ENCODE measurements around the gene TSC1. TPM values are rescaled to one million over a fixed set of nuclear protein-coding genes. Genes with fewer than 3 reads are reported as not detected.

TSC1 gene
- total and polyA plus RNA-seq, 3 experiments from 2014 or later: 12.6 to 37.1 (median 33.9) TPM

DNA sequence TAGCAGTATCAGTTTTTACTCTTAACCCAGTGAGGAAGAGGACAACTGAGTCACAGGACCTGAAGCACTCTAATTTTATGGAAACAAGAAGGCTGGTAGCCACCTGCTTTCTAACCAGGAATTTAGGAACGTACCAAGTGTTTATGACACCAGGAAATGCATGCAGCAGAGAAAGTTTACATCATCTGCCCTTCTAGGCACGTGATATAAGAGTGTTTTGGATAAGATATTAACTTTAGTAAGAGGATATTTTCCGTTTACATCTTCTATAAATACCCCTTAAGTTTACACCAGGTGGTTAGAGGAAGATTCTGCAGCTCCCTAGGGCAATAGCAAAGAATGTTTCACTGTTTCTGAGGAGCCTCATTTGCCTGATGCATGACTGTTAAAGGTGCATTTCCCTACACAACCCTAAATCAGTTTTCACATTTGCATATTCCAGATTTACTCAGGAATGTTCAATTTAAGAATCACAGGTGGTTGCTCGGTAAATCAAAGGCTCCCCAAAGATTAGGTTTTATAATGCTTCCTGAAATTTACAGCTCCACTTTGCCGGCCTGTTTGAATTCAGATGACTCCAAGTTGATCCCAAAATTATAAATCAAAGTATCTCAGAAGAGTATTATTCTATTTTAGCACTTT, 1.8 kb downstream of the TSC1 start:
- Mint-ChIP-seq H3K27me3 (peaks cover 0 to 3% of the 10 kb centered on the region in 2 donors), H3K36me3 (peaks cover 0 to 10% (median 2%) of the 10 kb centered on the region in 3 donors), H3K4me3 (peak overlapping the region in 6 of 7 donors; percentile 29 to 95 (median 70)), H3K4me1 (peaks cover 24 to 46% (median 38%) of the 10 kb centered on the region in 3 donors), H3K9me3 (peaks cover 0 to 2% (median 0%) of the 10 kb centered on the region in 5 donors), H3K27ac (peak overlapping the region in 2 of 8 donors; percentile 23 to 99)
- POLR2A ChIA-PET: no interaction called here
- Histone ChIP-seq H3K9me3 (ENCODE audit: low read length) (no peaks in the 10 kb centered on the region), H3K4me1 (ENCODE audit: insufficient read depth, low read length) (peaks cover 22% of the 10 kb centered on the region), H3K27ac (ENCODE audit: low read depth, low read length) (no peak overlapping the region), H3K4me3 (ENCODE audit: low read length) (no peak overlapping the region), H3K36me3 (ENCODE audit: insufficient read depth, low read length) (no peaks in the 10 kb centered on the region), H3K27me3 (ENCODE audit: insufficient read depth, low read length, poor library complexity, severe bottlenecking) (no peaks in the 10 kb centered on the region)
- CTCF ChIA-PET: interaction anchor here (1.2 to 2.7 kb wide), 5 partner anchors 8 to 79 kb away, joined by 3 to 11 read pairs (median 3); no protein-coding TSS in a partner anchor
- no peak for DNase-seq

DNA sequence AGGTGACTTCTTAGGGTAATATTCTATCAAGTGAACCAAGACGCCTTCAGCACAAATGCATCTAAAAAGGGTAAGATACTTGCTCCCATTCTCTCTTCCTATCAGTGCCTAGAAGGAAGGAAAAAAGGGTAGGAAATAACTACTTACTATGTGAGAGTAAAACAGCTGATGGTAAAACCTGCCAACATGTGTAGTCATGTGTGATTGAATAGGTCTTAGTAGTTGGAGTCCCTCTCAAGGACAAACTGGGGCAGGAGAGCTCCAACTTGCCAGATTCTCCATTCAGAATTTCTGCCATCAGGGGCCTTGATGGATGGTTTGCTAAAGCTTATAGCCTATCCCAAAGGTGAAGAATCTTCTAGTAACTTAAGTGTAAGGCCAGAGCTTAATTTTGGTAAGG, 5.2 kb downstream of the TSC1 start:
- CTCF ChIA-PET: no interaction called here
- H3K4me1 Mint-ChIP-seq: peaks cover 16 to 47% (median 26%) of the 10 kb centered on the region in 3 donors
- POLR2A ChIA-PET: no interaction called here

DNA sequence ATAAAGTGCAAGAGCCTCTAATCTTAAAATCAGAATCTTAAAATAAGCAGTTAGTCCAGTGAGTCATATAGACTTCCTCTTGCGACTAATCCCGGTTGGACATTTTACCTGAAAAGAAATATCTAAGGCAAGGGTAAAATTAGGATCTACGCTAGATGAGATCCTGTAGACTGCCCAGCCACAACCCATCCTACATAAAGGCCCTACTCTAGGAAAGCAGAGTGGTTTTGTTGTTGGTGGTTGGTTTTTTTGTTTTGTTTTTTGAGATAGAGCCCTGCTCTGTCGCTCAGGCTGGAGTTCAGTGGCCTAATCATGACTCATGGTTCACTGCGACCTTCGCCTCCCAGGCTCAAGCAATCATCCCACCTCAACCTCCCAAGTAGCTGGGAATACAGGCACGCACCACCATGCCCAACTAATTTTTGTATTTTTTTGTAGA, 6.9 kb downstream of the TSC1 start:
- H3K4me3 ChIP-seq (ENCODE audit: low read length): no peak overlapping the region
- Mint-ChIP-seq H3K27me3 (no peaks in the 10 kb centered on the region), H3K4me1 (peaks cover 7 to 32% (median 11%) of the 10 kb centered on the region in 3 donors), H3K4me3 (no peak overlapping the region), H3K9me3 (no peaks in the 10 kb centered on the region), H3K36me3 (peaks cover 0 to 30% (median 12%) of the 10 kb centered on the region in 3 donors), H3K27ac (no peak overlapping the region)
- H3K27me3 ChIP-seq (ENCODE audit: insufficient read depth, low read length, poor library complexity, severe bottlenecking): no peaks in the 10 kb centered on the region
- H3K4me1 ChIP-seq (ENCODE audit: insufficient read depth, low read length): peaks cover 1% of the 10 kb centered on the region
- POLR2A ChIA-PET: no interaction called here
- H3K9me3 ChIP-seq (ENCODE audit: low read length): no peaks in the 10 kb centered on the region
- H3K27ac ChIP-seq (ENCODE audit: low read depth, low read length): no peak overlapping the region
- CTCF ChIA-PET: no interaction called here
- no peak for DNase-seq
- H3K36me3 ChIP-seq (ENCODE audit: insufficient read depth, low read length): peaks cover 9% of the 10 kb centered on the region

More for the DNA sequence above, 5.2 kb downstream of the TSC1 start:
- Histone ChIP-seq H3K4me3 (ENCODE audit: low read length) (no peak overlapping the region), H3K27ac (ENCODE audit: low read depth, low read length) (no peak overlapping the region), H3K9me3 (ENCODE audit: low read length) (no peaks in the 10 kb centered on the region), H3K27me3 (ENCODE audit: insufficient read depth, low read length, poor library complexity, severe bottlenecking) (no peaks in the 10 kb centered on the region), H3K4me1 (ENCODE audit: insufficient read depth, low read length) (peaks cover 16% of the 10 kb centered on the region), H3K36me3 (ENCODE audit: insufficient read depth, low read length) (peaks cover 5% of the 10 kb centered on the region)
- H3K27ac Mint-ChIP-seq: no peak overlapping the region
- H3K9me3 Mint-ChIP-seq: no peaks in the 10 kb centered on the region
- H3K36me3 Mint-ChIP-seq: peaks cover 0 to 19% (median 9%) of the 10 kb centered on the region in 3 donors
- DNase-seq: no peak
- H3K4me3 Mint-ChIP-seq: peak overlapping the region in 1 of 7 donors; percentile 23
- H3K27me3 Mint-ChIP-seq: no peaks in the 10 kb centered on the region

GRCh38 chr9:132935026-132935425, 9.4 kb downstream of the TSC1 start:
- Histone ChIP-seq H3K27ac (ENCODE audit: low read depth, low read length) (no peak overlapping the region), H3K9me3 (ENCODE audit: low read length) (no peaks in the 10 kb centered on the region), H3K4me3 (ENCODE audit: low read length) (no peak overlapping the region), H3K27me3 (ENCODE audit: insufficient read depth, low read length, poor library complexity, severe bottlenecking) (no peaks in the 10 kb centered on the region), H3K4me1 (ENCODE audit: insufficient read depth, low read length) (no peaks in the 10 kb centered on the region), H3K36me3 (ENCODE audit: insufficient read depth, low read length) (peaks cover 9% of the 10 kb centered on the region)
- H3K9me3 Mint-ChIP-seq: no peaks in the 10 kb centered on the region
- DNase-seq: no peak
- H3K4me1 Mint-ChIP-seq: peaks cover 2 to 21% (median 3%) of the 10 kb centered on the region in 3 donors
- H3K27ac Mint-ChIP-seq: no peak overlapping the region
- ChIA-PET CTCF (interaction anchor here (1.3 to 3.5 kb wide), 2 partner anchors 9 to 43 kb away, joined by 4 to 11 read pairs; partner anchors contain the start of genes GFI1B and TSC1), POLR2A (no interaction called here)
- no peak overlapping the region for H3K4me3 Mint-ChIP-seq
- H3K36me3 Mint-ChIP-seq: peaks cover 0 to 51% (median 23%) of the 10 kb centered on the region in 3 donors
- no peaks in the 10 kb centered on the region for H3K27me3 Mint-ChIP-seq

- H3K27ac ChIP-seq (ENCODE audit: low read depth, low read length): no peak overlapping the region
- Mint-ChIP-seq H3K27ac (no peak overlapping the region), H3K9me3 (no peaks in the 10 kb centered on the region), H3K4me1 (peaks cover 2 to 12% (median 3%) of the 10 kb centered on the region in 3 donors), H3K27me3 (no peaks in the 10 kb centered on the region), H3K4me3 (no peak overlapping the region), H3K36me3 (peaks cover 13 to 81% (median 28%) of the 10 kb centered on the region in 3 donors)
- CTCF ChIA-PET: no interaction called here
- H3K4me1 ChIP-seq (ENCODE audit: insufficient read depth, low read length): no peaks in the 10 kb centered on the region
- H3K4me3 ChIP-seq (ENCODE audit: low read length): no peak overlapping the region
- peaks cover 19% of the 10 kb centered on the region for H3K36me3 ChIP-seq (ENCODE audit: insufficient read depth, low read length)
- no peak for DNase-seq
- H3K9me3 ChIP-seq (ENCODE audit: low read length): no peaks in the 10 kb centered on the region
- POLR2A ChIA-PET: no interaction called here
- H3K27me3 ChIP-seq (ENCODE audit: insufficient read depth, low read length, poor library complexity, severe bottlenecking): no peaks in the 10 kb centered on the region
Observed at GRCh38 chr9:132931178-132931735, 13.2 kb downstream of the TSC1 start.

DNA sequence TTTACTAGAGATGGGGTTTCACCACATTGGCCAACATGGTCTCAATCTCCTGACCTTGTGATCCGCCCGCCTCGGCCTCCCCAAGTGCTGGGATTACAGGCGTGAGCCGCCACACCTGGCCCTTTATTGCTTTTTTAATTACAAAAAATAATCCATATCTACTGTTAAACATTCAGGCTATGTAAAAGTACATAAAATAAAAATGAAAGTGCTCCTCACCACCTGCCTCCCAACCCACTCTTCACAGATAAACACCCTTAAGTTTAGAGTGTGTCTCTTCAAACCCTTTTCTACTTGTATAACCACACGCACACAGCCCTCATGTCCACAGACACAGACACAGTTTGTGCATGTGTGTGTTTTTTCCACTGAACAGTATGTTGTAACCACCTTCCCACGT, 16.7 kb downstream of the TSC1 start:
- CTCF ChIA-PET: no interaction called here
- POLR2A ChIA-PET: no interaction called here

DNA sequence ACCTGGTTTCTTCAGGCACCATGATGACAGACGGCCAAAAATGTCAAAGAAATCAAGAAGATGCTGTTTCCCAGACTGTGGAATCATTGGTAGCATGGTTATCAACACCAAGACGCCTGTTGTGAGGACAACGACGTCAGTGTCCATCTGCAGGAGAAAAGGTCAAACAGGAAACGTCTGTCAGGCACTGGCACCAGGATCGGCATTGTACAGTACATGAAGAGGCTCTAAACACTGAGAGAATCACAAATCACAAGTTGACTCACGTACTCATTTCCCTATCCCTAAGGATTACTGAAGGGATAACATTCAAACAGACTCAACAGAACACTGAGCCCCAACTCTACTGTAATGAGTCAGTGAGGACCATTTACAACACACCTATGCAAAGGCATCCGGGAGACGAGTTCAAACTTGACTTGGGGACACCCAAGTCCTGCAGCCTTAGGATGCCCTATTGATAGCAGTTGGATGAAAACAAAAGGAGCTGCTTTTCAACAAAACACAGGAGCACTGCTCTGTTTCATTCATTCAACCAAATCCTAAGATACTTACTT, 21.0 kb downstream of the TSC1 start:
- Histone ChIP-seq H3K4me3 (ENCODE audit: low read length) (no peak overlapping the region), H3K27ac (ENCODE audit: low read depth, low read length) (no peak overlapping the region), H3K36me3 (ENCODE audit: insufficient read depth, low read length) (peaks cover 55% of the 10 kb centered on the region), H3K9me3 (ENCODE audit: low read length) (no peaks in the 10 kb centered on the region), H3K4me1 (ENCODE audit: insufficient read depth, low read length) (no peaks in the 10 kb centered on the region), H3K27me3 (ENCODE audit: insufficient read depth, low read length, poor library complexity, severe bottlenecking) (no peaks in the 10 kb centered on the region)
- Mint-ChIP-seq H3K9me3 (no peaks in the 10 kb centered on the region), H3K27me3 (no peaks in the 10 kb centered on the region), H3K4me3 (no peak overlapping the region), H3K27ac (no peak overlapping the region), H3K4me1 (no peaks in the 10 kb centered on the region), H3K36me3 (peaks cover 26 to 92% (median 39%) of the 10 kb centered on the region in 3 donors)
- DNase-seq: no peak
- ChIA-PET CTCF (no interaction called here), POLR2A (no interaction called here)

More for the DNA sequence above, 16.7 kb downstream of the TSC1 start:
- H3K27me3 ChIP-seq (ENCODE audit: insufficient read depth, low read length, poor library complexity, severe bottlenecking): no peaks in the 10 kb centered on the region
- H3K27ac ChIP-seq (ENCODE audit: low read depth, low read length): no peak overlapping the region
- H3K4me1 ChIP-seq (ENCODE audit: insufficient read depth, low read length): no peaks in the 10 kb centered on the region
- H3K9me3 Mint-ChIP-seq: no peaks in the 10 kb centered on the region
- peaks cover 0 to 5% (median 2%) of the 10 kb centered on the region in 3 donors for H3K4me1 Mint-ChIP-seq
- H3K36me3 ChIP-seq (ENCODE audit: insufficient read depth, low read length): peaks cover 18% of the 10 kb centered on the region
- H3K27ac Mint-ChIP-seq: peak overlapping the region in 1 of 8 donors; percentile 19
- no peaks in the 10 kb centered on the region for H3K27me3 Mint-ChIP-seq
- H3K4me3 ChIP-seq (ENCODE audit: low read length): no peak overlapping the region
- peaks cover 26 to 89% (median 28%) of the 10 kb centered on the region in 3 donors for H3K36me3 Mint-ChIP-seq
- no peak overlapping the region for H3K4me3 Mint-ChIP-seq
- H3K9me3 ChIP-seq (ENCODE audit: low read length): no peaks in the 10 kb centered on the region
- DNase-seq: no peak

- CTCF ChIA-PET: interaction anchor here (1.1 to 2.7 kb wide), 3 partner anchors 18 to 52 kb away, joined by 4 to 13 read pairs (median 4); no protein-coding TSS in a partner anchor
- Mint-ChIP-seq H3K36me3 (peaks cover 49 to 94% (median 61%) of the 10 kb centered on the region in 3 donors), H3K27me3 (no peaks in the 10 kb centered on the region)
Observed at GRCh38 chr9:132919614-132920268, 24.7 kb downstream of the TSC1 start.

More at GRCh38 chr9:132919614-132920268, 24.7 kb downstream of the TSC1 start:
- H3K9me3 ChIP-seq (ENCODE audit: low read length): no peaks in the 10 kb centered on the region
- H3K27me3 ChIP-seq (ENCODE audit: insufficient read depth, low read length, poor library complexity, severe bottlenecking): no peaks in the 10 kb centered on the region
- no peak overlapping the region for H3K4me3 Mint-ChIP-seq
- no peak overlapping the region for H3K4me3 ChIP-seq (ENCODE audit: low read length)
- POLR2A ChIA-PET: no interaction called here
- no peak overlapping the region for H3K27ac Mint-ChIP-seq
- no peak for DNase-seq
- H3K9me3 Mint-ChIP-seq: peaks cover 0 to 5% (median 0%) of the 10 kb centered on the region in 5 donors
- peaks cover 52% of the 10 kb centered on the region for H3K36me3 ChIP-seq (ENCODE audit: insufficient read depth, low read length)
- H3K4me1 ChIP-seq (ENCODE audit: insufficient read depth, low read length): no peaks in the 10 kb centered on the region
- no peaks in the 10 kb centered on the region for H3K4me1 Mint-ChIP-seq
- H3K27ac ChIP-seq (ENCODE audit: low read depth, low read length): no peak overlapping the region
